Measurements from ENCODE around the gene YTHDF2. TPM values are rescaled to one million over a fixed set of nuclear protein-coding genes. Genes with fewer than 3 reads are reported as not detected.

Gene YTHDF2
- 53.9 and 63.7 TPM in 2 replicates for total RNA-seq

GRCh38 chr1:28736450-28737306 lies at the start of gene YTHDF2:
Gene YTHDF2, plus strand, starts transcription at chr1:28736940. Its CDS starts 181 bp downstream, at chr1:28737121.

GRCh38 chr1:28811766-28812668 lies 75.3 kb downstream of the YTHDF2 start, which contains the start of gene OPRD1:
Gene OPRD1, plus strand, starts transcription at chr1:28812170. Its CDS starts 214 bp downstream, at chr1:28812384.

Other genes with a start within 250 kb of the YTHDF2 start
- gene RCC1, start 230.9 kb upstream of the YTHDF2 start, total RNA-seq: 70.5 and 87.7 TPM in 2 replicates
- gene TRNAU1AP, start 183.9 kb upstream of the YTHDF2 start, total RNA-seq: 24.0 and 33.1 TPM in 2 replicates
- 2.3 and 3.2 TPM in 2 replicates for gene RAB42, start 144.7 kb upstream of the YTHDF2 start, total RNA-seq
- 46.8 and 47.1 TPM in 2 replicates for gene TAF12, start 93.9 kb upstream of the YTHDF2 start, total RNA-seq
- gene RNU11, start 88.3 kb upstream of the YTHDF2 start, total RNA-seq: not detected in 2 replicates
- gene GMEB1, start 68.2 kb upstream of the YTHDF2 start, total RNA-seq: 7.4 and 10.7 TPM in 2 replicates
- gene OPRD1, start 75.2 kb downstream of the YTHDF2 start, total RNA-seq: not detected in 2 replicates
- gene EPB41, start 177.6 kb downstream of the YTHDF2 start, total RNA-seq: 15.9 and 35.4 TPM in 2 replicates